Prostate gland (tissue), 2 donors: ENCODE results near the gene HDAC10. TPM values are rescaled to one million over a fixed set of nuclear protein-coding genes. Genes with fewer than 3 reads are reported as not detected.

Source experiments
- DNase-seq: peaks from one replicate; pipeline ENCODE4 v3.0.0-alpha.2; 2019; ENCODE audit warnings: low spot score
- H3K27ac ChIP-seq, 2 donors: fragments of 200-600 bp; sonication (generic); 2 replicates each; pipeline ENCODE4 v1.5.1; 2017 to 2019
- H3K27me3 ChIP-seq: fragments of 200-600 bp; sonication (generic); replicated peaks from 2 replicates; pipeline ENCODE4 v1.5.1; 2019; ENCODE audit not compliant: insufficient read depth
- H3K36me3 ChIP-seq, 2 donors: fragments of 200-600 bp; sonication (generic); 1 replicate in 1 of 2; 2 replicates in 1 of 2; pipeline versions ENCODE4 v1.5.1 to v1.8.1; 2017 to 2019
- H3K4me1 ChIP-seq: fragments of 200-600 bp; sonication (generic); replicated peaks from 2 replicates; pipeline ENCODE4 v1.5.1; 2019
- H3K4me3 ChIP-seq, 2 donors: fragments of 200-600 bp; sonication (generic); 2 replicates each; pipeline ENCODE4 v1.5.1; 2017 to 2019
- H3K9me3 ChIP-seq: fragments of 200-600 bp; sonication (generic); 2 replicates; pipeline ENCODE4 v1.5.1; 2017
- POLR2A ChIP-seq: fragments of 450-650 bp; IDR thresholded peaks from one replicate; pipeline ENCODE4 v1.6.1; 2016; ENCODE audit warnings: antibody characterized with exemption, mild to moderate bottlenecking
- POLR2AphosphoS5 ChIP-seq: sonication (generic); formaldehyde crosslinking; IDR thresholded peaks from one replicate; pipeline ENCODE4 v1.6.1; 2017; ENCODE audit warnings: antibody characterized with exemption
- WGBS: methylation state at CpG from one replicate; pipeline ENCODE4 v1.1.5; 2018; 5-methylcytosine and 5-hydroxymethylcytosine counted together
- intact Hi-C: fragments of 100-400 bp; cut with DNase I; formaldehyde crosslinking; loops from one replicate; pipeline ENCODE4 v1.14.2; 2022
- total RNA-seq, 2 donors: library from RNA; depleted of rRNA; stranded (reverse); fragments of >200 nt; gene quantifications; one replicate each; pipeline ENCODE4 v1.1.0, GENCODE V29; 2016
- TF ChIP-seq, protein P1 (sequence below), 4 experiments: fragments of 200-600 bp in 2 of 4; fragments of 450-650 bp in 2 of 4; sonication (generic) in 2 of 4; IDR thresholded peaks; 1 replicate in 3 of 4; 2 replicates in 1 of 4; pipeline ENCODE4 v1.5.1; 2016 to 2019; ENCODE audit warnings: antibody characterized with exemption in 4 of 4, mild to moderate bottlenecking in 2 of 4, moderate library complexity in 2 of 4

HDAC10 gene
- total RNA-seq, 2 donors from 2014 or later: 36.9 to 41.3 TPM

DNA sequence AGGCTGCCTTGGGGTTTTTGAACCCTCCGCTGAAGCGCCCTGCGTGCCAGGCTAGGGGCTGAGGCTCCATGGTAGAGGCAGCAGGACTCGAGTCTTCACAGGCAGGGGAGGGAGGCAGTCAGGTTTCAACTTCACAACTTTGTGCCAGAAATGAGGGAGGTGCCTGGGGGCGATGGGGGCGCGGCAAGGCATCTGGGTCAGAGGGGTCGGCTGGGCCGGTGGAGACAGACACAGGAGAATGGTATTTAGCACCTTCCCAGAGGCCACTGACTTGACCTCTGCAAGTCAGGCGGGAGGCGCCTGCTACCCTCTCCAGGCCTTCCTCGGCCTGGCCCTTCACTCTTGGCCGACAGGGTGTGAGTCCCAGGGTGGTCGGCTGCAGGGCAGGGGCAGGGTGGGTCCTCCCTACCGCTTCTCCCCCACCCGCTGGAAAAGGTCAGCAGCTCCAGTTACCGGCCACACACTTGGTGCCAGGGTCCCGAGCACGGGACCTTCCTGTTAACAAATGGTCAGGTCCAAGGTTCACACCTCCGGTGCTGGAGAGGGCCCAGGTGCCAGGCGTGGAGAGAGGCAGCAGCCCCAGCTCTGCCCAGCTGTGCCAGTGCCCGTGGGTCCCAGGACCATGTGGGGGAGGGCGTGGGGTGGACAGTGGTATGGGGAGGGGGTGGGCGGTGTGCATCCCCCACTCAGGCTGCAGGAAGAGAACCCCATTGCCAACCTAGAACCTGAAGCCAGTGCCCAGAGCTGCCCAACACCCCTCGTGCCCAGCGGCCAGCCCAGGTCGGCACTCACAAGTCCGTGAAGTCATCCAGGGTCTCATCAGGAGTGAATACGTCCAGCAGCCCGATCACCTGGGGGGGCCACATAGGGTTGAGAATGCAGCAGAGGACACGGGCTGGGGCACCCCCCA is 6.6 kb upstream of the HDAC10 start:
- 79% methylated on average over 23 of the region's 31 CpGs for WGBS
- no peak for DNase-seq
- H3K27ac ChIP-seq: no peak overlapping the region
- TF ChIP-seq POLR2AphosphoS5 (no peak), POLR2A (no peak)
- TF ChIP-seq, protein P1, sequence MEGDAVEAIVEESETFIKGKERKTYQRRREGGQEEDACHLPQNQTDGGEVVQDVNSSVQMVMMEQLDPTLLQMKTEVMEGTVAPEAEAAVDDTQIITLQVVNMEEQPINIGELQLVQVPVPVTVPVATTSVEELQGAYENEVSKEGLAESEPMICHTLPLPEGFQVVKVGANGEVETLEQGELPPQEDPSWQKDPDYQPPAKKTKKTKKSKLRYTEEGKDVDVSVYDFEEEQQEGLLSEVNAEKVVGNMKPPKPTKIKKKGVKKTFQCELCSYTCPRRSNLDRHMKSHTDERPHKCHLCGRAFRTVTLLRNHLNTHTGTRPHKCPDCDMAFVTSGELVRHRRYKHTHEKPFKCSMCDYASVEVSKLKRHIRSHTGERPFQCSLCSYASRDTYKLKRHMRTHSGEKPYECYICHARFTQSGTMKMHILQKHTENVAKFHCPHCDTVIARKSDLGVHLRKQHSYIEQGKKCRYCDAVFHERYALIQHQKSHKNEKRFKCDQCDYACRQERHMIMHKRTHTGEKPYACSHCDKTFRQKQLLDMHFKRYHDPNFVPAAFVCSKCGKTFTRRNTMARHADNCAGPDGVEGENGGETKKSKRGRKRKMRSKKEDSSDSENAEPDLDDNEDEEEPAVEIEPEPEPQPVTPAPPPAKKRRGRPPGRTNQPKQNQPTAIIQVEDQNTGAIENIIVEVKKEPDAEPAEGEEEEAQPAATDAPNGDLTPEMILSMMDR (IDR thresholded peaks at IDR 0.05): no peak
- peaks cover 4% of the 10 kb centered on the region for H3K4me1 ChIP-seq
- no peaks in the 10 kb centered on the region for H3K9me3 ChIP-seq
- H3K4me3 ChIP-seq: no peak overlapping the region
- no peaks in the 10 kb centered on the region for H3K27me3 ChIP-seq
- H3K36me3 ChIP-seq: no peaks in the 10 kb centered on the region
- intact Hi-C loops: no loop called here

DNA sequence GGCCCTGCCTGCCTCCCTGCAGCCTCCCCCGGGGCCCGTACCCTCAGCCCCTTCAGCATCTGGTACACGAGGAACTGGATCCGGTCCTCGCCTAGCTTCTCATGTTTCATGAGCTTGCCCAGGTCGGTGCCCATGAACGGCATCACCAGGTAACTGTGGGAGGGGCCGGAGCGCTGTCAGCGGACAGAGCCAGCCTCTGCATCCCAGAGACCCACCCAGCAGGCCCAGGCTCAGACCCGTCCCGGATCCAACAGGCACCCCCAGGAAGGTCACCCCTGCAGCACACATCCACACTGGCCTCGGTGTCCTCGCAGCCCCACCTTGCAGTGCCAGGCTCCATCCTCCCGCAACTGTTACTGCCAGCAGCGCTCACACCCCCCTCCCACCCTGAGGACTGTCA is 6.0 kb upstream of the HDAC10 start:
- Histone ChIP-seq H3K27ac (no peak overlapping the region), H3K4me3 (no peak overlapping the region), H3K36me3 (no peaks in the 10 kb centered on the region), H3K27me3 (no peaks in the 10 kb centered on the region), H3K4me1 (peaks cover 4% of the 10 kb centered on the region), H3K9me3 (no peaks in the 10 kb centered on the region)
- WGBS: 54% methylated on average over 15 of the region's 16 CpGs
- DNase-seq: no peak
- no peak for TF ChIP-seq POLR2AphosphoS5
- TF ChIP-seq, protein P1 (IDR thresholded peaks at IDR 0.05): no peak
- no peak for TF ChIP-seq POLR2A
- intact Hi-C loops: no loop called here

DNA sequence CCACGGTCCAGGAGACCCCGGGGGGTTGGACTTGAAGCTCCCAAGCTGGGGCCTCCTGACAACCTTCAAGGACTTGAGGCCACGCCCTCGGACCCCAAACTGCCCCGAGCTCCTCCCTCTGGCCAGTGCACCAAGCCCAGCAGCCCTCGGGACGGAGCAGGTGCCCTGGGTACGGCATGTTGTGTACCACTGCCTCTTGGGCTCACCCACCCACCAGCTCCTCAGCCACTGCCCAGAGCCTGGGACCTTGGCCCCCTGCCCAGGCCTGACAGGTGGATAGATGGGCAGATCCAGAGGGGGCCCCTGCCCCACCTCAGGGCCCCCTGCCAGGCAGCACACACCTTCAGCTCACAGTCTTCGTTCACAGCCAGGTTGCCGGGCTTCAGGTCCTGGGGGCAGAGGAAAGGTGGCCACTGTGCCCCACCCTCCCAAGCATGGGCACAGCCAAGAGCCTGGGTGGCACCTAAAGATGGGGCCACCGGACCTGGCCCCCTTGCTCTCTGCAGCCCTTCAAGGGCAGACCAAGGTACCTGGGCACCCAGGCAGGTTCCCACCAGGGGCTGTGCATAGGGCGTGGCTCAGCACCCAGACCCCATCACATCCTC is 5.3 kb upstream of the HDAC10 start:
- Histone ChIP-seq H3K9me3 (no peaks in the 10 kb centered on the region), H3K27me3 (no peaks in the 10 kb centered on the region), H3K27ac (no peak overlapping the region), H3K4me1 (peaks cover 7% of the 10 kb centered on the region), H3K36me3 (no peaks in the 10 kb centered on the region), H3K4me3 (no peak overlapping the region)
- intact Hi-C loops: no loop called here
- no peak for DNase-seq
- TF ChIP-seq POLR2A (no peak), POLR2AphosphoS5 (no peak)
- TF ChIP-seq, protein P1 (IDR thresholded peaks at IDR 0.05): no peak
- 88% methylated on average over 12 of the region's 12 CpGs for WGBS

DNA sequence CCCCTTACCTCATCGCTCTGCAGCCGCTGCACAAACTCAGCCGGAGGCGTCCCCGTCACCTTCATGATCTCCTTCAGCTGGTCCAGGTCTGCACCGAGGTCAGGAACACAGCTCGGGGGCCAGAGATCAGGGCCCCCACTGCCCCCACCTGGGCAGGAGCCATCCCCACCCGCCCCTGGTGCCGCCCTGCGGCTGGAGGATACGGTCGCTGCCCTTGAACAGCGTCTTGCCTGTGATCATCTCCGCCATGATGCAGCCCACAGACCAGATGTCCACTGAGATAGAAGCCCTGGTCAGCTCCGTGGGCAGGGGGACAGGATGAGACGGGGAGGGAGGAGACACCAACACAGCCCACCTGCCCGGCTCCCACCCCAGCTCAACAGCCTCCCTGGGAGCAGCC is 4.5 kb upstream of the HDAC10 start:
- 88% methylated on average over 17 of the region's 17 CpGs for WGBS
- no peak for DNase-seq
- Histone ChIP-seq H3K4me1 (peaks cover 6% of the 10 kb centered on the region), H3K4me3 (no peak overlapping the region), H3K36me3 (no peaks in the 10 kb centered on the region), H3K27me3 (no peaks in the 10 kb centered on the region), H3K27ac (no peak overlapping the region), H3K9me3 (no peaks in the 10 kb centered on the region)
- intact Hi-C loops: no loop called here
- TF ChIP-seq POLR2AphosphoS5: no peak
- TF ChIP-seq, protein P1 (IDR thresholded peaks at IDR 0.05): no peak
- no peak for TF ChIP-seq POLR2A
